Activated T-cell treated with anti-CD3 and anti-CD28 coated beads, Interleukin-2, amount 50 U/mL, for 72 hours (primary cell): ENCODE data around the gene RXYLT1. TPM values are rescaled to one million over a fixed set of nuclear protein-coding genes. Genes with fewer than 3 reads are reported as not detected.

Experiments
- ATAC-seq, 2 donors: fragments of 150-1000 bp; cut with Tn5 transposase; replicated peaks in 1 of 2; 2 replicates each; pipeline ENCODE4 v1.10.0; 2021; ENCODE audit warnings: moderate library complexity in 2 of 2, mild to moderate bottlenecking in 1 of 2
- DNase-seq, 2 donors: peaks; one replicate each; pipeline ENCODE4 v3.0.0; 2021 to 2022; ENCODE audit warnings: mixed read lengths in 1 of 2
- H3K27ac Mint-ChIP-seq: one replicate; pipeline ENCODE4 v1.8.0; 2022; ENCODE audit warnings: mild to moderate bottlenecking, moderate library complexity, mixed read lengths
- H3K27me3 Mint-ChIP-seq: one replicate; pipeline ENCODE4 v1.8.0; 2022; ENCODE audit warnings: low read depth, mixed read lengths
- H3K36me3 Mint-ChIP-seq, 2 donors: one replicate each; pipeline ENCODE4 v1.8.0; 2022; ENCODE audit warnings: mixed read lengths in 2 of 2, mild to moderate bottlenecking in 1 of 2; ENCODE audit not compliant: insufficient read depth in 2 of 2
- H3K4me1 Mint-ChIP-seq: one replicate; pipeline ENCODE4 v1.8.0; 2022; ENCODE audit warnings: low read depth, mixed read lengths
- H3K4me3 Mint-ChIP-seq, 2 donors: one replicate each; pipeline ENCODE4 v1.8.0; 2022; ENCODE audit warnings: mild to moderate bottlenecking in 2 of 2, mixed read lengths in 2 of 2, moderate library complexity in 2 of 2
- H3K9me3 Mint-ChIP-seq, 2 donors: one replicate each; pipeline ENCODE4 v1.8.0; 2022; ENCODE audit warnings: mixed read lengths in 2 of 2
- total RNA-seq, 2 donors: library from RNA; stranded (reverse); gene quantifications; one replicate each; pipeline ENCODE4 v1.2.3, GENCODE V29; 2022

The RXYLT1 gene
- total RNA-seq, 2 donors from 2014 or later: 15.0 to 20.1 TPM

- Mint-ChIP-seq H3K36me3 (peaks cover 1 to 10% of the 10 kb centered on the region in 2 donors), H3K27ac (no peak overlapping the region), H3K4me3 (no peak overlapping the region), H3K4me1 (no peaks in the 10 kb centered on the region), H3K9me3 (peaks cover 1 to 2% of the 10 kb centered on the region in 2 donors), H3K27me3 (peaks cover 44% of the 10 kb centered on the region)
- DNase-seq: no peak
- no peak for ATAC-seq
These were observed 13.2 kb upstream of the RXYLT1 start for GRCh38 chr12:63766498-63766897.

DNA sequence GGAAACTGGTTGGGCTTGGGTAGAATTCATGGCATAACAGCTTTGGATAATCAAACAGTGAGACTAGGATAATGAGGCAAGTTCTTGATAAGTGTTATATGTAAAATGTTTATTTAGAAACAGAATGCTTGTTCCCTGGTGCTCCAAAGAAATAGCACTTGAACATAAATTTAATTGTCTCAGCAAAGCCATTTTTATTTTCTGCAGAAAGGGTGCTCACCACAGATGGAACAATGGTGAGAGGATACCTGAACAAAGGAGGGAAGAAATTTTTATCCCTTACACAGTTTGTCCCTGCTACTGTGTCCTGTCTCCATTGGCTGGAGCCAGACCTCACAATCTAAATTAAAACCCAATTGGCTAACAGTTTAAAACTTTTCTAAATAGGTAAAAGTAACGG, 9.3 kb upstream of the RXYLT1 start:
- ATAC-seq (no peak), DNase-seq (no peak)
- Mint-ChIP-seq H3K27me3 (peaks cover 24% of the 10 kb centered on the region), H3K36me3 (peaks cover 1 to 10% of the 10 kb centered on the region in 2 donors), H3K27ac (no peak overlapping the region), H3K9me3 (peaks cover 1 to 2% of the 10 kb centered on the region in 2 donors), H3K4me1 (no peaks in the 10 kb centered on the region), H3K4me3 (no peak overlapping the region)

- Mint-ChIP-seq H3K27me3 (peaks cover 7% of the 10 kb centered on the region), H3K36me3 (peaks cover 0 to under 1% of the 10 kb centered on the region in 2 donors), H3K4me1 (peaks cover 19% of the 10 kb centered on the region), H3K27ac (no peak overlapping the region), H3K4me3 (no peak overlapping the region), H3K9me3 (no peaks in the 10 kb centered on the region)
- no peak for DNase-seq
- ATAC-seq: no peak
These were observed 2.4 kb upstream of the RXYLT1 start for GRCh38 chr12:63777340-63777739.

GRCh38 chr12:63782466-63782865, 2.8 kb downstream of the RXYLT1 start:
- Mint-ChIP-seq H3K9me3 (no peaks in the 10 kb centered on the region), H3K4me1 (peaks cover 33% of the 10 kb centered on the region), H3K27ac (no peak overlapping the region), H3K36me3 (peaks cover 4 to 23% of the 10 kb centered on the region in 2 donors), H3K27me3 (no peaks in the 10 kb centered on the region), H3K4me3 (no peak overlapping the region)
- ATAC-seq (no peak), DNase-seq (no peak)

DNA sequence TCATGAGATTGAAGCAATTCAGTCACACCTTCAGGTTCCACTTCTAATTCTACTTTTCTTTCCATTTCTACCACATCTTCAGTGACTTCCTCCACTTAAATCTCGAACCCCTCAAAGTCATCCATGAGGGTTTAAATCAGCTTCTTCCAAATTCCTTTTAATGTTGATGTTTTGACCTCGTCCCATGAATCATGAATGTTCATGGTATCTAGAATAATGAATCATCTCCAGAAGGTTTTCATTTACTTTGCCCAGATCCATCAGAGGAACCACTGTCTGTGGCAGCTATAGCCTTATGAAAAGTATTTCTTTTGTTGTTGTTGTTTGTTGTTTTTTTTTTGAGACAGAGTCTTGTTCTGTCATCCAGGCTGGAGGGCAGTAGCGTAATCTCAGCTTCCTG, 7.6 kb downstream of the RXYLT1 start:
- Mint-ChIP-seq H3K27ac (no peak overlapping the region), H3K4me3 (no peak overlapping the region), H3K36me3 (peaks cover 4 to 28% of the 10 kb centered on the region in 2 donors), H3K9me3 (no peaks in the 10 kb centered on the region), H3K4me1 (peaks cover 19% of the 10 kb centered on the region), H3K27me3 (no peaks in the 10 kb centered on the region)
- no peak for ATAC-seq
- no peak for DNase-seq

DNA sequence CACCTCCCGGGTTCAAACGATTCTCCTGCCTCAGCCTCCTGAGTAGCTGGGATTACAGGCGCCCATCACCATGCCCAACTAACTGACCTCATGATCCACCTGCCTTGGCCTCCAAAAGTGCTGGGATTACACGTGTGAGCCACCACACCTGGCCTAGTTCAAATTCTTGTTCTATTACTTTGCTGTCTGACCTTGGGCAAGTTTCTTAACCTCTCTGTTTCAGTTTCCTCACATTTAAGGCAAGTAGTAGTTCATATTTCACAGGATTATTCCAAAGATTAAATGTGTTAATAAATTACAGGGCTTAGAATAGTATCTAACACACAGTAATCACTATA, 10.9 kb downstream of the RXYLT1 start:
- H3K27me3 Mint-ChIP-seq: no peaks in the 10 kb centered on the region
- no peak for ATAC-seq
- no peaks in the 10 kb centered on the region for H3K4me1 Mint-ChIP-seq
- H3K36me3 Mint-ChIP-seq: peaks cover 4 to 12% of the 10 kb centered on the region in 2 donors
- no peak overlapping the region for H3K27ac Mint-ChIP-seq
- no peak for DNase-seq
- H3K9me3 Mint-ChIP-seq: no peaks in the 10 kb centered on the region
- H3K4me3 Mint-ChIP-seq: no peak overlapping the region

GRCh38 chr12:63792338-63792737, 12.6 kb downstream of the RXYLT1 start:
- no peak for DNase-seq
- Mint-ChIP-seq H3K27me3 (no peaks in the 10 kb centered on the region), H3K27ac (no peak overlapping the region), H3K9me3 (no peaks in the 10 kb centered on the region), H3K4me1 (no peaks in the 10 kb centered on the region), H3K36me3 (peaks cover under 1 to 7% of the 10 kb centered on the region in 2 donors), H3K4me3 (no peak overlapping the region)
- ATAC-seq: no peak

DNA sequence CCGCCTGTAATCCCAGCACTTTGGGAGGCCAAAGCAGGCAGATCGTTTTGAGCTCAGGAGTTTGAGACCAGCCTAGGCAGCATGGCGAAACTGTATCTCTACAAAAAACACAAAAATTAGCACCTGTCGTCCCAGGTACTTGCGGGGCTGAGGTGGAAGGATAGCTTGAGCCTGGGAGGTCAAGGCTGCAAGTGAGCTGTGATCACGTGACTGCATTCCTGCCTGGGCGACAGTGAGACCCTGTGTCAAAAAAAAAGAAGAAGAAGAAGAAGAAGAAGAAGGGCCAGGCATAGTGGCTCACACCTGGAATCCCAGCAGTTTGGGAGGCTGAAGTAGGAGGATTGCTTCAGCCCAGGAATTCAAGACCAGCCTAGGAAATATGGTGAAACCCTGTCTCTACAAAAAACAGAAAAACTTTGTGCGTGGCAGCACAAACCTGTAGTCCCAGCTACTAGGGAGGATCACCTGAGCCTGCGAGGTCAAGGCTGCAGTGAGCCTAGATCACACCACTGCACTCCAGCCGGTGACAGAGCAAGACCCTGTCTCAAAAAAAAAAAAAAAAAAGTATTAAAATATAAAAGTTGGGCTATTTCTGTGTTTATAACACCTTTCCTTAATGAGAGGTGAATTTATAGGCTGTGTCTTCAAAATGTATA, 15.5 kb downstream of the RXYLT1 start:
- Mint-ChIP-seq H3K27me3 (no peaks in the 10 kb centered on the region), H3K4me3 (no peak overlapping the region), H3K4me1 (peaks cover 5% of the 10 kb centered on the region), H3K9me3 (no peaks in the 10 kb centered on the region), H3K27ac (no peak overlapping the region), H3K36me3 (peaks cover 1 to 2% of the 10 kb centered on the region in 2 donors)
- ATAC-seq (no peak), DNase-seq (no peak)

DNA sequence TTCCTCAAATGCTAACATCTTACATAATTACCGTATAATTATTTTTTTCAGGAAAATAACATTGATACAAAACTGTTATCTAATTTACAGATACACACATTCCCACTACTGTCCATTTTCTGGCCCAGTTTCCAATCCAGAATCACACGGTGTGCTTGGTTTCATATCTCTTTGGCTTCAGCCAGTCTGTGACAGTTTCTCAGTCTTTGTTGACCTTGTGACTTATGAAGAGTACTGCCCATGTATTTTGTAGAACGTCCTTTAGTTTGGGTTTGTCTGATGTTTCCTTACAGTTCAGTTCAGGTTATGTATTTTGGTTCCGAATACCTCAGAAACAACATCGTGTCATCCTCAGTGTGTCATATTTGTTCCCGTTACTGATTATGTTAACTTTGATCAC, 16.2 kb downstream of the RXYLT1 start:
- no peak overlapping the region for H3K4me3 Mint-ChIP-seq
- DNase-seq (no peak), ATAC-seq (no peak)
- no peaks in the 10 kb centered on the region for H3K27me3 Mint-ChIP-seq
- H3K4me1 Mint-ChIP-seq: peaks cover 5% of the 10 kb centered on the region
- no peak overlapping the region for H3K27ac Mint-ChIP-seq
- peaks cover 1 to 2% of the 10 kb centered on the region in 2 donors for H3K36me3 Mint-ChIP-seq
- no peaks in the 10 kb centered on the region for H3K9me3 Mint-ChIP-seq

GRCh38 chr12:63802012-63802608, 22.4 kb downstream of the RXYLT1 start:
- Mint-ChIP-seq H3K4me1 (peaks cover 11% of the 10 kb centered on the region), H3K27ac (no peak overlapping the region), H3K36me3 (peaks cover 1 to 3% of the 10 kb centered on the region in 2 donors), H3K27me3 (no peaks in the 10 kb centered on the region), H3K4me3 (no peak overlapping the region), H3K9me3 (no peaks in the 10 kb centered on the region)
- ATAC-seq: no peak
- no peak for DNase-seq

DNA sequence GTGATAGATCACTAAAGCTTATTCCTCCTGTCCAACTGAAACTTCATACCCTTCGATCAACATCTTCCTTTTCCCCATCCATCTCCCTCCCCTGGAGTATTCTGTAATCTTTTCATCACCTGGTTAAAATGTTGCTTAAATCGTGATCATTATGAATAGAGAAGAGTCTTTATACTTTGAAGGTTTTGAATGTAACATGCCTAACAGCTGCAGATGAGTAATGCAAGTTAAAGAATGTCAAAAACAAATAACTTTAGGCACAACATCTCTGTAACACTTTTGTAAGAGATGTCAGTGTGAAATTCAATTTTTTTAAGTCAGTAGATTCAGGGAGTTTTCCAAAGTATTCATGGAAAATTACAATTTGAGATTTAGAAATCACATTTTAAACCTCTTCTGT, 25.0 kb downstream of the RXYLT1 start:
- Mint-ChIP-seq H3K36me3 (peaks cover 0 to 3% of the 10 kb centered on the region in 2 donors), H3K9me3 (no peaks in the 10 kb centered on the region), H3K4me3 (no peak overlapping the region), H3K27me3 (no peaks in the 10 kb centered on the region), H3K27ac (peak overlapping the region; percentile 32), H3K4me1 (peaks cover 11% of the 10 kb centered on the region)
- ATAC-seq: no peak
- no peak for DNase-seq

DNA sequence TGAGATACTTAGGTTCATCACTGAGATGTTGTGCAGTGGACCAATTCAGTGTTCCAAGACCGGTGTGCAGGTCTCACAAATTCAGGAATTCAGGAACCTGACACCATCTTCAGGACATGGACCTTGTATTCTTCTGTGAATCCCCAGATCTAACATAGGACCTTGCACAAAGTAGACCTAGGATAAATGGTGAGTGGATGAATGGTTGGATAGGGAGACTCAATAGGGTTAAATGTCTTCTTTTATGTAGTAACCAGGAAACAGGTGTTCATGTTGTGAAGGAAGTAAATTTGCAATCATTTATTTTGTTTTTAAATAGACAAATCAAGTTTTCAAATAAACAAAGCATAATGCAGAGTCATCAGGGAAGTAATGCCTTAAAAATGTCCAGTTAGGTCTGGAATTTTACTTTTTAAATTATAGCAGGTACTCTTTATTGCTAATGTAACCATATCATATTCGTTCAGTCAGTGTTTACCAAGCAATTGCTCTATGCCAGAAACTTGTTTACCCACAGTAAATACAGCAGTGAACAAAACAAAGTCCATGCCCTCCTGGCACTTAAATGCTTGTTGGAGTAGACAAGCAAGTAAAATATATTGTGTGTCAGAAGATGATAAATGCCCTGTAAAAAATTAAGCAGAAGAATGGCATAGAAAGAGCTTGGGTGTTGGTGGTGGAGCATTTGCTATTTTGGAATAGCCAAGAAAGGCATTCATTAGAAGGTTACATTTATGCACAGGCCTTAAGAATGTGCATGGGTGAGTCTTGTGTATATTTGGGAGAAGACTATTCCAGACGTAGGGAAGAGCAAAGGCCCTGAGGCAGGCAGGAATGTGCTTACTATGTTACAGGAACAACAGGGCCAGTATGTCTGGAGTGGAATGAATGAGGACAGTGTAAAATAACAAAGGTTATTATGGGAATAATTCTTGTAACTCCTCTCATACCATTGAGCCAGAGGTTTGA, 26.3 kb downstream of the RXYLT1 start:
- no peak for DNase-seq
- Mint-ChIP-seq H3K27me3 (no peaks in the 10 kb centered on the region), H3K27ac (no peak overlapping the region), H3K4me3 (no peak overlapping the region), H3K4me1 (peaks cover 13% of the 10 kb centered on the region), H3K36me3 (peaks cover 0 to 3% of the 10 kb centered on the region in 2 donors), H3K9me3 (no peaks in the 10 kb centered on the region)
- ATAC-seq: no peak

DNA sequence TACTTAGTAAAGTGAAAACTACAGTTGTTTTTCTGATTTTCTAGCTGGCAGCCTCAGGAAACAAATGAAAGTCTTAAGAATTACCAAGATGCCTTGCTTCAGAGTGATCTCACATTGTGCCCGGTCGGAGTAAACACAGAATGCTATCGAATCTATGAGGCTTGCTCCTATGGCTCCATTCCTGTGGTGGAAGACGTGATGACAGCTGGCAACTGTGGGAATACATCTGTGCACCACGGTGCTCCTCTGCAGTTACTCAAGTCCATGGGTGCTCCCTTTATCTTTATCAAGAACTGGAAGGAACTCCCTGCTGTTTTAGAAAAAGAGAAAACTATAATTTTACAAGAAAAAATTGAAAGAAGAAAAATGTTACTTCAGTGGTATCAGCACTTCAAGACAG, 28.9 kb downstream of the RXYLT1 start:
- Mint-ChIP-seq H3K4me3 (no peak overlapping the region), H3K27ac (no peak overlapping the region), H3K36me3 (no peaks in the 10 kb centered on the region), H3K27me3 (peaks cover 5% of the 10 kb centered on the region), H3K9me3 (no peaks in the 10 kb centered on the region), H3K4me1 (peaks cover 7% of the 10 kb centered on the region)
- ATAC-seq: no peak
- DNase-seq: no peak
